Activated naive CD8-positive, alpha-beta T cell treated with anti-CD3 and anti-CD28 coated beads, Interleukin-2, amount 10 ng/mL, durations not matched to agents 7 days and 5 days (primary cell): ENCODE data around the gene ARHGAP18. TPM values are rescaled to one million over a fixed set of nuclear protein-coding genes. Genes with fewer than 3 reads are reported as not detected.

Experiments used
- ATAC-seq: fragments of 150-1000 bp; cut with Tn5 transposase; one replicate; pipeline ENCODE4 v1.10.0; 2021; ENCODE audit warnings: low read depth, moderate library complexity
- POLR2A ChIA-PET: fragments of 350-600 bp; sonication (Branson Sonifier 250); formaldehyde crosslinking; loops from one replicate; lab custom pipeline; 2021; ENCODE audit warnings: antibody characterized with exemption; lab: Charles Lee
- DNase-seq: peaks from one replicate; pipeline ENCODE4 v3.0.0; 2021
- H3K27ac Mint-ChIP-seq: one replicate; pipeline ENCODE4 v1.8.0; 2022; ENCODE audit warnings: mild to moderate bottlenecking, mixed read lengths
- H3K27me3 Mint-ChIP-seq: one replicate; pipeline ENCODE4 v1.8.0; 2022; ENCODE audit warnings: mild to moderate bottlenecking, moderate library complexity, mixed read lengths
- H3K36me3 Mint-ChIP-seq: one replicate; pipeline ENCODE4 v1.8.0; 2021; ENCODE audit warnings: mild to moderate bottlenecking, mixed read lengths
- H3K4me1 Mint-ChIP-seq: one replicate; pipeline ENCODE4 v1.8.0; 2021; ENCODE audit warnings: mixed read lengths
- H3K4me3 Mint-ChIP-seq: one replicate; pipeline ENCODE4 v1.8.0; 2022; ENCODE audit warnings: mild to moderate bottlenecking, moderate library complexity, mixed read lengths
- H3K9me3 Mint-ChIP-seq: one replicate; pipeline ENCODE4 v1.8.0; 2021; ENCODE audit warnings: mixed read lengths
- total RNA-seq, 2 experiments: library from RNA; stranded (reverse); gene quantifications; one replicate each; pipeline ENCODE4 v1.2.3, GENCODE V29; 2021

ARHGAP18 gene
- total RNA-seq, 2 experiments from 2014 or later, result 12.1 to 12.7 TPM

- DNase-seq (no peak), ATAC-seq (no peak)
- no peaks in the 10 kb centered on the region for H3K4me1 Mint-ChIP-seq
- H3K27me3 Mint-ChIP-seq, result no peaks in the 10 kb centered on the region
- H3K9me3 Mint-ChIP-seq, result peaks cover 2% of the 10 kb centered on the region
- POLR2A ChIA-PET, result no interaction called here
- H3K4me3 Mint-ChIP-seq, result no peak overlapping the region
- H3K36me3 Mint-ChIP-seq, result peaks cover 4% of the 10 kb centered on the region
- no peak overlapping the region for H3K27ac Mint-ChIP-seq
Measured at GRCh38 chr6:129543981-129544380, 166.0 kb downstream of the ARHGAP18 start.

DNA sequence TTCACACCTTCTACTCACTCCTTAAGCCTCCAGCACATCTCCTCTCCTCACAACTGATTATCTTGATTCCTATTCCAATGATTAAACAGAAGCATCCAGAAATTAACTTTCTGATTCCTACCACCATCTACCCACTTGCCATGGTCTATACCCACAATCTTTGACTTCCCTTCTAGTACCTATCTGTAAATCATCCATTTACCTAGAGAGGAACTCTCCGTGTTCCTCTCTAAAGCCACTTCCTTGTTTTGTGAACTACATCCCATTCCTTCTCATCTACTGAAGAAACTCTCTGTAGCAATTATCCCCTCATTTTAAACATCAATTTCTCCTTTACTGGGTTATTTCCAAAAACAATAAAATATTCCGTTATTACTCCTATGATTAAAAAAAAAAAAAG lies 167.3 kb downstream of the ARHGAP18 start:
- no peaks in the 10 kb centered on the region for H3K27me3 Mint-ChIP-seq
- no peak for DNase-seq
- H3K9me3 Mint-ChIP-seq, result peaks cover 2% of the 10 kb centered on the region
- no peaks in the 10 kb centered on the region for H3K4me1 Mint-ChIP-seq
- H3K27ac Mint-ChIP-seq, result no peak overlapping the region
- no peak overlapping the region for H3K4me3 Mint-ChIP-seq
- H3K36me3 Mint-ChIP-seq, result peaks cover 4% of the 10 kb centered on the region
- no peak for ATAC-seq
- POLR2A ChIA-PET, result no interaction called here

DNA sequence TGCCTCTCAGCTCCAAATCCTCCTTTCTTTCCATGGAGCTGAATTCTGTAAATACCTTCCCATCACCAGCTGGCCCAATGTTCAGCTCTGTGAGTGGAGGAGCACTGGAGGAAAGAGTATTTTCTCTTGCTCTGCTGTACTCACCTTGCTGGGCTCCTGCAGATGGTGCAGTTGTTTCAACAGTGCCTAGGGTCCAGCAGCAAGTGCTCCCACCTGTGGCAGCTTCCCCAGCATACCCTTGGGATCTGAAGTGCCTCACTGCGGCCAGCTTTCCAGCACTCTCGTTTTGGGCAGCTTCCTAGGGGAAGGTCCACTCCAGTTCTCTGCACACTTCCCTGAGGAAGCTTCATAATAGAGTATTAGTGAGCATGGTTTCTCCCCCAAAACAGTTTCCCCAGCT lies 170.9 kb downstream of the ARHGAP18 start:
- Mint-ChIP-seq H3K9me3 (no peaks in the 10 kb centered on the region), H3K4me1 (no peaks in the 10 kb centered on the region), H3K4me3 (no peak overlapping the region), H3K27me3 (no peaks in the 10 kb centered on the region), H3K27ac (no peak overlapping the region), H3K36me3 (peaks cover 1% of the 10 kb centered on the region)
- POLR2A ChIA-PET, result no interaction called here
- DNase-seq (no peak), ATAC-seq (no peak)

GRCh38 chr6:129536271-129536670 lies 173.7 kb downstream of the ARHGAP18 start:
- Mint-ChIP-seq H3K4me3 (no peak overlapping the region), H3K27me3 (no peaks in the 10 kb centered on the region), H3K36me3 (no peaks in the 10 kb centered on the region), H3K9me3 (no peaks in the 10 kb centered on the region), H3K27ac (no peak overlapping the region), H3K4me1 (no peaks in the 10 kb centered on the region)
- no peak for DNase-seq
- POLR2A ChIA-PET, result no interaction called here
- no peak for ATAC-seq

DNA sequence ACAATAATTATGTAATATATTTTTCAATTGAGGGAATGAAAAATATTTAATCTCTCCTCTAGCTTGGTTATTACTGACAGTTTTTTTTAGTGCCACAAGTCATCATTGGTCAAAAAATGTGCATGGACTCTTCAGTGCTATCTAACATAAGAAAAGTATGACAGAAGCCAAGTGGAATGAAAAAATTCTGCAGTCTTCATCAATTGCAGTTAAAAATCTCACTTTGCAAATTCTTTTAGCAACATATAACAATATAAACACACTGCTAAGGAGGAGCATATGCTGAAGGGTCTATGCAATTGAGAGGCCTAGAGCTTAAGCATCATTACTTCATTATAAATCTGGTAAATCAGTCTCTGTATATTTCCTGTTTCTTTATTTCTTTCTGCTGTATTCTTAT lies 175.1 kb downstream of the ARHGAP18 start:
- POLR2A ChIA-PET, result no interaction called here
- DNase-seq (no peak), ATAC-seq (no peak)
- H3K27me3 Mint-ChIP-seq, result peaks cover 5% of the 10 kb centered on the region
- no peaks in the 10 kb centered on the region for H3K36me3 Mint-ChIP-seq
- no peak overlapping the region for H3K27ac Mint-ChIP-seq
- H3K4me3 Mint-ChIP-seq, result no peak overlapping the region
- no peaks in the 10 kb centered on the region for H3K4me1 Mint-ChIP-seq
- no peaks in the 10 kb centered on the region for H3K9me3 Mint-ChIP-seq

Other genes with a start within 250 kb of the ARHGAP18 start
- gene TMEM244, start 151.1 kb upstream of the ARHGAP18 start, total RNA-seq, result 1 to 10 TPM in 1 of 2 experiments, under 1 TPM in 1; 0.83 to 1.0 TPM